ENCODE data around the gene THEM5.

DNA sequence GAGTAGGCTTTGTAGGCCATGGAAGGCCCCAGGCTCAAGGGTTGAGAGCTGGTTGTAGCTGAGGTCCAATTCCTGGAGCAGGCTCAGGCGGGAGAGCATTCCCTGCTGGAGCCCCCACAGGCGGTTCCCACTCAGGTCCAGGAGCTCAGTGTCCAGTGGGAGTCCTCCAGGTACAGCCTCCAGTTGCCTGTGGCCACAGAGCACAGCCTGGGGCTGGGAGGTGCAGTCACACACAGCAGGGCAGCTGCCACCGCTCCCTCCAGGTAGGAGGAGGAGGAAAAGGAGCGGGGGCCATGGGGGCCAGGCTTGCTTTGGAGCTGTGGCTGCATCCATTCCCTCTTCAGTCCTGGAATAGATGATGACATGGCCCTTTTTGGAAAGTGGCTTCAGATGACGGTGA, 51.1 kb downstream of the THEM5 start:
- TF ChIP-seq CTCF (IDR thresholded peaks at IDR 0.05) = no peak
- no peak for TF ChIP-seq POLR2A (IDR thresholded peaks at IDR 0.05)
